HG03558 (cell line): ENCODE measurements around the gene ACAP2.
A peak's percentile ranks its signal among the peaks of the same experiment; 100 is the strongest.
"Not testable (repeated sequence)": the region's sequence is repeated elsewhere in the genome, so short reads cannot be mapped to it uniquely, and the experiment has no call there.

Experiments used
- ATAC-seq: cut with Tn5 transposase; IDR thresholded peaks from one replicate; pipeline ENCODE4 v1.9.1; 2021; ENCODE audit warnings: moderate number of reproducible peaks; ENCODE audit not compliant: unreplicated experiment; ENCODE audit errors: extremely low read depth

The ACAP2 gene

DNA sequence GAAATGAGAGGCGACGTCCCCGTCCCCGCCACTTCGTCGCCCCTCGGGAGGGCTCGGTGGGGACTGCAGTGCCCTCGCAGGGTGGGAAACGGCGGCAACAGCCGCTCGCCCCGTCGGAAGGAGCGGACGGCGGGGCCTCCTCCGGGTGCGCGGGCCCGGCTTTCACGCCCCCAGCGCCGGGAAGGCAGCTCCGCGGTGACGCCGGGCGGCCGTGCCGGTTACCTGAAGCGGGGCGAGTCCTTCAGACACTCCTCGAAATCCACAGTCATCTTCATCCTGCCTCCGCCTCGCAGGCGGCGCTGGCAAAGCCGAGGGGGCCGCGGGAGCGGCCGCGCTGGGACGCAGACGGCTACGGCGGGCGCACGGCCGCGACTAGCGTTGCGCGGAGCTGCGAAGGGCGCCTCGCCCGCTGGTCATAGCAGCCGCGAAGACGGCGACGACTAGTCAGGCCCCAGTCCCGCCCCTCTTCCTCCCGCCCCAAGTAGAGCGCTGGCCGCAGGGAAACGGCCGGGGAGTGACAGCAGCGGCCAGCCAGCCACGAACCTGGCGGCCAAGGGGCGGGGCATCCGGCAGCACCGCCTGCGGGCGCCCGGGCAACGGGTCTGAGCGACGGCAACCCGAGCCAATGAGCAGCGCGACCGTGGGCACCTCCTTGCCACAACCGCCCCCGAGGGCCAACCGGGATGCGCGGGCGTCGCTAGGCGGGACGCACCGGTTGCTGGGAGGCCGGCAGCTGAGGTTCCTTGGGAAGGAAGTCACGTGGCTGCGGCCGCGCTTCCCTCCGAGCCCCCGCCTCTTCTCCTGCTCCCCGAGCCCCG, at the start of gene ACAP2:
ACAP2 (minus strand) TSS at position 448 of the 818 bp plus-strand sequence; CDS start at position 275, 173 bp downstream.
- peak; percentile 83 for ATAC-seq

DNA sequence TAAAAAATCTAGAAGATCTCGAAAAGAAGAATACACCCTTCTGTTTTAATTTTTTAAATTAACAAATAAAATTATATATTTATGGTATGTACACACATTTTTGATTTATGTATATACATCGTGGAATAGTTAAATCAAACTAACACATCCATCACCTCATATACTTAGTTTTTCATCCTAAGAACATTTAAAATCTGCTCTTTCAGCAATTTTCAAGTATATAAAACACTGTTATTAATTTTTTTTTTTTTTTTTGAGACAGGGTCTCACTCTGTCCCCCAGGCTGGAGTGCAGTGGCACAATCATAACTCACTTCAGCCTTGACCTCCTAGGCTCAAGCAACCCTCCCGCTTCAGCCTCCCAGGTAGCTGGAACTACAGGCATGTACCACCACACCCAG, 32.8 kb upstream of the ACAP2 start:
- ATAC-seq: no peak

GRCh38 chr3:195475116-195475515, 32.3 kb upstream of the ACAP2 start:
- not testable (repeated sequence) for ATAC-seq

DNA sequence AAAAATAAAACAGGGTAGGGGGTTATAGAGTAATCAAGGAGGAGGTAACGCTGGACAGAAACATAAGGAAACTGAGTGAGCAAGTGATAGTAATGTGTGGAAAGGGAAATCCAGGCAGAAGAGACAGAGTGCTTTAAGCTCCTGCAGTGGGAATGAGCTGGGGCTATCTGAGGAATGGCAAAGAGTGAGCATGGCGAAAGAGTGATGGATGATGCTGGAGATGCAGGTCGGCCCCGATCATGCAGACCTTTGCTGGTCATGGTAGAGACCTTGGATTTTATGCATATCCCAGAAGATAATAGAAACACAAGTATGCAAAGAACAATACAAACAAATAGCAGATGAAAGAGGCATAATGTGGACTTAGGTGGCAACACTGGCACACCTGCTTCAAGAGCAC, 26.0 kb upstream of the ACAP2 start:
- ATAC-seq: no peak

- no peak for ATAC-seq
Observed at GRCh38 chr3:195468391-195468776, 25.6 kb upstream of the ACAP2 start.

DNA sequence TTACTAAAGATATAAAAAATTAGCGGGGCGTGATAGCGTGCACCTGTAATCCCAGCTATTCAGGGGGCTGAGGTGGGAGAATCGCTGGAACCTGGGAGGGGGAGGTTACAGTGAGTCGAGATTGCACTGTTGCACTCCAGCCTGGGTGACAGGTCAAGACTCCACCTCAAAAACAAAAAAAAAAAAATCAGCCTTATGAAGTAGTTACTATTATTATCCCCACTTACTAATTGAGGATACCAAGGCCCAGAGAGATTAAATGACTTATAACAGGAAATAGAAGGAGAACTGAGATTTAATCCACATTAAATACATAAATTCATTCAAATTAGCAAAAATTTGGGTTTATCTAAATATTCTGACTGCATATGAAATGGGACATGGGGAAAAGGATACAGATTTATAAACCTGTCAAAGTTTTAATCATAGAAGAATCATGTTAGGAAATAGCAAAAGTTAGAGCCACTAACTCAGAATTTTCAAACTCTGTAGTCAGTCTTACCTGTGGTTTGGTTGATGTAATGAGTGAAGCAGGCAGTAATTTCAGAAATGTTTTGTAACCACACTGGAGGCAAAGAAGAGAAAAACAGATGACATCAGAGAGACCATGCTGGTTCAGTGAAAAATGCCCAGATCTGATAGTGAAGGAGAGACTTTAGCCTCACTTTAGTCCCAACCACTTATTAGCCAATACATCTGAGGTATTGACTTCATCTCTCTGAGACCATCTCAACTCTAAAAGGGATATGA, 25.0 kb upstream of the ACAP2 start:
- ATAC-seq: no peak

DNA sequence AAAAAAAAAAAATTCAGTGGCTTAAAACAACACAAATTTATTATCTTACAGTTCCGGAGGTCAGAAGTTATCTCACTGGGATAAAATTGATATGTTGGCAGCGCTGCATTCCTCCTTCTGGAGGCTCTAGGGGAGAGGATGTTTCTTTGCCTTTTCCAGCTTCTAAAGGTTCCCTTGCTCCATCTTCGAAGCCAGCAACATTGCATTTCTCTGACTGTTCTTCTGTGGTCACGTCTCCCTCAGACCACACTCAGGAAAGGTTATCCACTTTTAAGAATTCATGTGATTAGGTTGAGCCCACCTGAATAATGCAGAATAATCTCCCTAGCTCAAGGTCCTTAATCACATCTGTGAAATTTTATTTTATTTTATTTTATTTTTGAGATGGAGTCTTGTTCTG, 23.4 kb upstream of the ACAP2 start:
- no peak for ATAC-seq

DNA sequence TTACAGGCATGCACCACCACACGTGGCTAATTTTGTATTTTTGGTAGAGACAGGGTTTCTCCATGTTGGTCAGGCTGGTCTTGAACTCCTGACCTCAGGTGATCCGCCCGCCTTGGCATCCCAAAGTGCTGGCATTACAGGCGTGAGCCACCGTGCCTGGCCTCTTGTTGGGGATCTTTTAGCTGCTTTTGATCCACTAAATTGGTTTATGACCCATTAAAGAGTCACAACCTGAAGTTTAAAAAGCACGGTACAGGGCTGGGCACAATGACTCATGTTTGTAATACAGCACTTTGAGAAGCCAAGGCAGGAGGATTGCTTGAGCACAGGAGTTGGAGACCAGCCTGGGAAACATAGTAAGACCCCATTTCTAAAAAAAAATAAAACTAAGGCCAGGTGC, 20.1 kb upstream of the ACAP2 start:
- not testable (repeated sequence) for ATAC-seq

DNA sequence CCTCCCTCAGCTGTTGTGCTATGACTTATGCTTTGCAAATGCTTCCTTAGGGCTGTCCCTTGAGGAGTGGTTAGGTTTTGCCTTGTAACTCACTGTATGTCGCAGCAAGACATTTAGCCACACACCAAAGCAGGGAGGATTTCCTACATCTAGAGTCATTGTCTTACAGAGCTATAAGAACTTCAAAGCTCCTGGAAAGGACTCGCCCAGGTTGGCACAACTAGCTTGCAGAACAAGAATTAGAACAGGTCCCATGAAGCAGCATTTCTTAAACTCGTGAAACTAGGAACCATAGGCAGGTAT, 19.4 kb upstream of the ACAP2 start:
- ATAC-seq: no peak

- ATAC-seq: no peak
Observed at GRCh38 chr3:195461594-195462307, 18.9 kb upstream of the ACAP2 start.

- no peak for ATAC-seq
Observed at GRCh38 chr3:195460091-195460713, 17.4 kb upstream of the ACAP2 start.

DNA sequence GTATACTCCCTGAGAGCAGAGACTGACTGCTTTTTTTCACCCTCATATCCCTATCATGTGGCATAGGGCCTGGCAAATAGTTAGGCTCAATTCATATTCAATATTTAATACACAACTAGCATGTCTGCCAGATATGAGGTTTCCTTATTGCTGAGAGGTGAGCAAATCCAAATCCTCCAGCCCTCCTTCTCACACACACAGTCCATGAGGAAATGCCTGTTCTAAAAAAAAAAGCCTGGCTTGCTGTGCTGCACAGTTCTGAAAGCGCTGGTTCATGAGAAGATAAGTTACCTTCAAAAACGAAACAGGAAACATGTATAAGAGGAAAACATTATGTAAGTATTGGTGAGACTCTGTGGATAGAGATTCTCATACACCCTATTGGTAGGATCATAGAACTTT, 15.5 kb upstream of the ACAP2 start:
- ATAC-seq: no peak

DNA sequence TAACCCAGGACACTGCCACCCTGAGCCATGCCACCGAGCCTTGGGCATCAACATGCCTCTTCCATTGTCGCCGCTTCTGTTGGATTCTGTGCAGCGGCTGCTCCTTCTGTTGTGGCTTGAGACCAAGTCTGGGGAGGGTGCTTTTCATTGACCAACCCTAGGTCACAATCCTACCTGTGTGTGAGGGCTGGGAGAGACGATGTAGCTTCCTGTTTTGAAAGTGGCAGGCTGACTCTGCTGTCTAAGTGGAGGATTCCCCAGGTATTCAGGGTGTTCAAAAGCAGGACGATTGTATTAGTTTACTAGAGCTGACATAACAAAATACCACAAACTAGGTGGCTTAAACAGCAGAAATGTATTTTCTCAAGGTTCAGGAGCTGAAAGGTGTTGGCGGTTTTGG, 13.0 kb upstream of the ACAP2 start:
- no peak for ATAC-seq

GRCh38 chr3:195453236-195453635, 10.4 kb upstream of the ACAP2 start:
- ATAC-seq: no peak

GRCh38 chr3:195451373-195452015, 8.7 kb upstream of the ACAP2 start:
- ATAC-seq: no peak

- ATAC-seq: no peak
Observed at GRCh38 chr3:195450731-195451229, 8.0 kb upstream of the ACAP2 start.

DNA sequence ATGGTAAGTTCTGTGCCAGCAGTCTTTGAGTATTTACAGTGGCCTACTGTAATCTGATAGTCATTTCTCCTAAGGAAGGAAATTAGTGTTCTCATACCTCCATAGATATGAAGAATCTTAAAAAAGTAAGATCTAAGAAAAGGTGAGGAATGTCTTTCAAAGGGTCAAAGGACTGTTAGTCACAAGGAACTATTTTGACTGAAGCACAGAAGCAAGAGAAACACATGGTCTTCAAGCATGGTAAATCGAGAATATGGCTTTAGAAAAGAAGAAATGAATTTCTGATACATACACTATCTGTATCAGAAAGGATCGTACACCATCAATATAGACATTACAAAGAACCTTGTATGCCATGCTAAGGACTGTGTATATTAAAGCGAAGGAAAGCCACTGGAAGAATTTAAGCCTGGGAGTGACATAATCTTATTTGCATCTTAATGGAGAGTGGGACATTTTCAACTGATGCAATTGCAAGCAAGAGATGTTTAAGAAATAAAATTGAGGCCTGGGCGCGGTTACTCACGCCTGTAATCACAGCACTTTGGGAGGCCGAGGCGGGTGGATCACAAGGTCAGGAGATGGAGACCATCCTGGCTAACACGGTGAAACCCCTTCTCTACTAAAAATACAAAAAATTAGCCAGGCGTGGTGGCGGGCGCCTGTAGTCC, 5.5 kb upstream of the ACAP2 start:
- ATAC-seq: no peak

- no peak for ATAC-seq
Observed at GRCh38 chr3:195447201-195447600, 4.4 kb upstream of the ACAP2 start.

DNA sequence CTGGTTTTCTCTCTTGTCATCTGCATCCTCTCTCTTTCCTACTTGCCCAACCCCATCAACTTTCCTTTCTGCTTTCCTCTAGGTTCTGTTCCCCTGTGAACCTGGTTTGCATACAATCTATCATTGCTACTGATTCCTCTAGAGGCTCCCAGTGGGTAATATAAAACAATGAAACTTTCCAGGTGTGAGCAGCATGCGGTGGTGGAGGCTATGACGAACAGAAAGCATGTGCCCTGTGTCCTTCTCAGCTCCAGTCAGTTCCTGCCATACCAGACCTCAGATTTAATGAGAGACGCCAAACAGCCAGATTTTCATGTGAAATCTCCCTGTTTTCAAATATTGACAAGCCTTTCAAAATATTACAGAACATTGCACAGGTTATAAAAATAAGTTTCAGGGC, 3.5 kb upstream of the ACAP2 start:
- no peak for ATAC-seq

DNA sequence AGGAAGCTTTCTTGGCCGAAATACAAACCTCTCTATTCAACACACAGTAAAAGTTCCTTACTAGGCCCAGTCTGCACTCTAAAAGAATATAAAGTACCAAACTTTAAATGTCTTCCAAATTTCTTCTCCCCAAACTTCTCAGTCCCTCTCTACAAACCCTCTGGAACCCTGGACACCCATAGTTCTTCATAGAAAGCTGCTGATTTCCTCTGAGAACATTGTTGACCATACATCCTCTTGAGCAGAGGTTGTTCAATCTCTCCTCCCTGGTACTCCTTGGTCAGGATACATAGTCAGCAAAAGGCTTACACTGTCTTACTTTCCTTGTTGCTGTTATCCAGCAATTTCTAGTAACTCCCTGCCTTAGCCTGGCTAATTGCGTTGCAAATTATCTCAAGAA, 3.1 kb upstream of the ACAP2 start:
- ATAC-seq: no peak
